Measurements from ENCODE around the gene PLEKHB2.
A peak's percentile ranks its signal among the peaks of the same experiment; 100 is the strongest.

DNA sequence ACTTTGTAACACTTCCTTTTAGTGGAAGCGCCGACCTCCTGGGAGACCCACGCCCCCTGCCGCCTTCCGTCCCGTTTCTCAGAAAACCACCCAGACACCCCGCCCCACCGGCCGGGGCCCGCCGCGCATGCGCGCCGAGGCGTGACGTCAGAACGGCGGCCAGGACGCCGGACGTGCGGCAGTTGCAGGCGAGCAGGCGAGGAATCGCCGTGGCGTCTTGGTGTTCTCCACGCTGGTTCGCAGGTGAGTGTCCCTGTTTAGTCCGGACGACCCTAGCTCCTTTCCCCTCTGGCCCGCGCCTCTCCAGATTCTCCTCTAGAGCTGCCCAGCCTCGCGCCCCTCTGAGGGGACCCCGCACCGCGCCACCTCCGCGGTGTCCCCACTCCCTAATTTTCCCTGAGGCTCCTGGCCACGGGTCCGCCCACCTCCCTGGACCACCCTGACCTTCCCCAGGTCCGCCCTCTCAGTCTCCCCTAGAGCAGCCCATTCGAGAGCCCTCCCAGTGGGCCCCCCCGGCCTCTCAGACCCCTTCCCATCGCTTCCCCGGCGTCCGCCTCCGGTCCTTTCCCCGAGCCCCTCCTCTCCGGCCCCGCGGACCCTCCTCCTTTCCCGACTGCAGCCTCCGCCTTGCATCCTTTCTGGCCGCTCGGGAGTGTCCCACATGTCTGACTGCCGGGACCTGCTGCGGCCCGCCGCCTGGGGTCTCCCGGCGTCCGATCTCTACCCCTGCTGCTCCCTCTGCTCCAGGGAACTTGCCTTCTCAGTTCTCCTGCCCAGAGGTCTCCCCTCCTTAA, at the start of gene PLEKHB2:
- TF ChIP-seq, protein P1, sequence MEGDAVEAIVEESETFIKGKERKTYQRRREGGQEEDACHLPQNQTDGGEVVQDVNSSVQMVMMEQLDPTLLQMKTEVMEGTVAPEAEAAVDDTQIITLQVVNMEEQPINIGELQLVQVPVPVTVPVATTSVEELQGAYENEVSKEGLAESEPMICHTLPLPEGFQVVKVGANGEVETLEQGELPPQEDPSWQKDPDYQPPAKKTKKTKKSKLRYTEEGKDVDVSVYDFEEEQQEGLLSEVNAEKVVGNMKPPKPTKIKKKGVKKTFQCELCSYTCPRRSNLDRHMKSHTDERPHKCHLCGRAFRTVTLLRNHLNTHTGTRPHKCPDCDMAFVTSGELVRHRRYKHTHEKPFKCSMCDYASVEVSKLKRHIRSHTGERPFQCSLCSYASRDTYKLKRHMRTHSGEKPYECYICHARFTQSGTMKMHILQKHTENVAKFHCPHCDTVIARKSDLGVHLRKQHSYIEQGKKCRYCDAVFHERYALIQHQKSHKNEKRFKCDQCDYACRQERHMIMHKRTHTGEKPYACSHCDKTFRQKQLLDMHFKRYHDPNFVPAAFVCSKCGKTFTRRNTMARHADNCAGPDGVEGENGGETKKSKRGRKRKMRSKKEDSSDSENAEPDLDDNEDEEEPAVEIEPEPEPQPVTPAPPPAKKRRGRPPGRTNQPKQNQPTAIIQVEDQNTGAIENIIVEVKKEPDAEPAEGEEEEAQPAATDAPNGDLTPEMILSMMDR (IDR thresholded peaks at IDR 0.05) = peak; percentile 36; the same call in 1 of the 3 replicates
- TF ChIP-seq POLR2A (IDR thresholded peaks at IDR 0.05; ENCODE audit: low read length) = peak; percentile 99
- TF ChIP-seq, protein P2, sequence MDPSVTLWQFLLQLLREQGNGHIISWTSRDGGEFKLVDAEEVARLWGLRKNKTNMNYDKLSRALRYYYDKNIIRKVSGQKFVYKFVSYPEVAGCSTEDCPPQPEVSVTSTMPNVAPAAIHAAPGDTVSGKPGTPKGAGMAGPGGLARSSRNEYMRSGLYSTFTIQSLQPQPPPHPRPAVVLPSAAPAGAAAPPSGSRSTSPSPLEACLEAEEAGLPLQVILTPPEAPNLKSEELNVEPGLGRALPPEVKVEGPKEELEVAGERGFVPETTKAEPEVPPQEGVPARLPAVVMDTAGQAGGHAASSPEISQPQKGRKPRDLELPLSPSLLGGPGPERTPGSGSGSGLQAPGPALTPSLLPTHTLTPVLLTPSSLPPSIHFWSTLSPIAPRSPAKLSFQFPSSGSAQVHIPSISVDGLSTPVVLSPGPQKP (IDR thresholded peaks at IDR 0.05; ENCODE audit: low read depth, low read length) = no peak
- no peak for TF ChIP-seq EP300 (IDR thresholded peaks at IDR 0.05)
- peak; percentile 64; the same call in 1 of the 2 replicates for TF ChIP-seq PHF8 (IDR thresholded peaks at IDR 0.05; ENCODE audit: borderline replicate concordance, low read depth)
- TF ChIP-seq, protein P3, sequence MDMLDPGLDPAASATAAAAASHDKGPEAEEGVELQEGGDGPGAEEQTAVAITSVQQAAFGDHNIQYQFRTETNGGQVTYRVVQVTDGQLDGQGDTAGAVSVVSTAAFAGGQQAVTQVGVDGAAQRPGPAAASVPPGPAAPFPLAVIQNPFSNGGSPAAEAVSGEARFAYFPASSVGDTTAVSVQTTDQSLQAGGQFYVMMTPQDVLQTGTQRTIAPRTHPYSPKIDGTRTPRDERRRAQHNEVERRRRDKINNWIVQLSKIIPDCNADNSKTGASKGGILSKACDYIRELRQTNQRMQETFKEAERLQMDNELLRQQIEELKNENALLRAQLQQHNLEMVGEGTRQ (IDR thresholded peaks at IDR 0.05) = no peak
- no peak for TF ChIP-seq SMC3 (IDR thresholded peaks at IDR 0.05)
- TF ChIP-seq RAD21 (conservative IDR thresholded peaks at IDR 0.05 in 1 of 2, IDR thresholded peaks at IDR 0.05 in 1 of 2) = no peak; a peak in 1 of 5 replicates

Measured in A549 (cell line).